GM18505 (cell line): ENCODE measurements around the gene KLF6.

Source experiments
- ATAC-seq: cut with Tn5 transposase; IDR thresholded peaks from one replicate; pipeline ENCODE4 v1.9.1; 2021; ENCODE audit not compliant: unreplicated experiment
- POLR2A ChIP-seq: IDR thresholded peaks from 4 replicates; pipeline ENCODE4 v1.6.1; 2011; ENCODE audit warnings: borderline replicate concordance; ENCODE audit not compliant: insufficient read depth, insufficient read length; ENCODE audit errors: extremely low read depth

Gene KLF6

GRCh38 chr10:3784510-3785250 is at the start of gene KLF6:
KLF6 (minus strand) TSS chr10:3785209; CDS start chr10:3785014, 195 bp downstream.
- TF ChIP-seq POLR2A: no peak
- ATAC-seq: peak; percentile 2

GRCh38 chr10:3834404-3834803 is 49.4 kb upstream of the KLF6 start:
- ATAC-seq: no peak
- TF ChIP-seq POLR2A: no peak

- TF ChIP-seq POLR2A: no peak
Measured at GRCh38 chr10:3833046-3833445, 48.0 kb upstream of the KLF6 start.

GRCh38 chr10:3832022-3832786 is 47.2 kb upstream of the KLF6 start:
- ATAC-seq: no peak
- no peak for TF ChIP-seq POLR2A

More at GRCh38 chr10:3833046-3833445, 48.0 kb upstream of the KLF6 start:
- no peak for ATAC-seq

GRCh38 chr10:3831608-3832007 is 46.6 kb upstream of the KLF6 start:
- no peak for ATAC-seq
- no peak for TF ChIP-seq POLR2A

- no peak for ATAC-seq
- TF ChIP-seq POLR2A: no peak
Measured at GRCh38 chr10:3830946-3831345, 45.9 kb upstream of the KLF6 start.

- ATAC-seq: no peak
- TF ChIP-seq POLR2A: no peak
Measured at GRCh38 chr10:3829156-3830050, 44.4 kb upstream of the KLF6 start.

GRCh38 chr10:3828404-3829155 is 43.6 kb upstream of the KLF6 start:
- no peak for ATAC-seq
- TF ChIP-seq POLR2A: no peak

GRCh38 chr10:3827768-3828403 is 42.9 kb upstream of the KLF6 start:
- no peak for ATAC-seq
- no peak for TF ChIP-seq POLR2A

GRCh38 chr10:3827266-3827665 is 42.3 kb upstream of the KLF6 start:
- no peak for TF ChIP-seq POLR2A
- no peak for ATAC-seq

- no peak for ATAC-seq
- no peak for TF ChIP-seq POLR2A
Measured at GRCh38 chr10:3825862-3826351, 40.9 kb upstream of the KLF6 start.

GRCh38 chr10:3825244-3825643 is 40.2 kb upstream of the KLF6 start:
- no peak for TF ChIP-seq POLR2A
- no peak for ATAC-seq

- no peak for ATAC-seq
Measured at GRCh38 chr10:3822541-3823330, 37.7 kb upstream of the KLF6 start.

More at GRCh38 chr10:3822541-3823330, 37.7 kb upstream of the KLF6 start:
- no peak for TF ChIP-seq POLR2A
